ENCODE data around the gene CEMIP2. TPM values are rescaled to one million over a fixed set of nuclear protein-coding genes. Genes with fewer than 3 reads are reported as not detected.
A peak's percentile ranks its signal among the peaks of the same experiment; 100 is the strongest.

The CEMIP2 gene
- total and polyA plus RNA-seq, 2 of the 13 experiments (the other 11 are each of a cell fraction or from before 2014, with no cell fraction given): 94.3 to 128 TPM

GRCh38 chr9:71783120-71783523 is 14.8 kb upstream of the CEMIP2 start (continued):
- TF ChIP-seq ZNF567 (CRISPR knock-in tag; IDR thresholded peaks at IDR 0.05; ENCODE audit: borderline replicate concordance) (0 out of 2 replicates have a peak, but pooled peaks have one; percentile 45), ZNF879 (CRISPR knock-in tag; IDR thresholded peaks at IDR 0.05) (no peak), ATF7 (IDR thresholded peaks at IDR 0.05) (no peak), ATF7 (CRISPR knock-in tag; IDR thresholded peaks at IDR 0.05) (no peak), ZSCAN12 (CRISPR knock-in tag; IDR thresholded peaks at IDR 0.05) (no peak), ZNF629 (CRISPR knock-in tag; conservative IDR thresholded peaks at IDR 0.05) (no peak), NCOR1 (IDR thresholded peaks at IDR 0.05; ENCODE audit: borderline replicate concordance, low read length) (no peak), KDM6A (CRISPR knock-in tag; IDR thresholded peaks at IDR 0.05; ENCODE audit: low read depth) (no peak), EEA1 (CRISPR knock-in tag; IDR thresholded peaks at IDR 0.05; ENCODE audit: borderline replicate concordance) (no peak), ZBTB37 (CRISPR knock-in tag; IDR thresholded peaks at IDR 0.05) (no peak), PLSCR1 (CRISPR knock-in tag; IDR thresholded peaks at IDR 0.05; ENCODE audit: borderline replicate concordance) (no peak), ZNF143 (CRISPR knock-in tag; IDR thresholded peaks at IDR 0.05) (no peak), SAP130 (CRISPR knock-in tag; IDR thresholded peaks at IDR 0.05; ENCODE audit: low read depth) (peak; percentile 42; the same call in 1 of the 2 replicates), ZNF124 (CRISPR knock-in tag; IDR thresholded peaks at IDR 0.05) (no peak), ELF3 (CRISPR knock-in tag; IDR thresholded peaks at IDR 0.05) (0 out of 2 replicates have a peak, but pooled peaks have one; percentile 15), ELK4 (CRISPR knock-in tag; IDR thresholded peaks at IDR 0.05; ENCODE audit: borderline replicate concordance) (no peak), ZNF446 (CRISPR knock-in tag; IDR thresholded peaks at IDR 0.05) (no peak), ZNF569 (CRISPR knock-in tag; IDR thresholded peaks at IDR 0.05; ENCODE audit: borderline replicate concordance) (no peak), ZNF816 (CRISPR knock-in tag; IDR thresholded peaks at IDR 0.05; ENCODE audit: borderline replicate concordance) (no peak), FOXK1 (CRISPR knock-in tag; IDR thresholded peaks at IDR 0.05; ENCODE audit: borderline replicate concordance, low read depth) (no peak), PPARG (CRISPR knock-in tag; conservative IDR thresholded peaks at IDR 0.05) (no peak), HIVEP1 (CRISPR knock-in tag; IDR thresholded peaks at IDR 0.05) (no peak), ATF3 (CRISPR knock-in tag; IDR thresholded peaks at IDR 0.05) (no peak), THYN1 (CRISPR knock-in tag; IDR thresholded peaks at IDR 0.05; ENCODE audit: borderline replicate concordance, low read depth) (no peak), SRF (IDR thresholded peaks at IDR 0.05; ENCODE audit: low read depth, low read length) (no peak), SETDB1 (CRISPR knock-in tag; IDR thresholded peaks at IDR 0.05; ENCODE audit: borderline replicate concordance) (no peak), ZNF660 (CRISPR knock-in tag; IDR thresholded peaks at IDR 0.05; ENCODE audit: borderline replicate concordance, low read depth) (no peak), EHMT2 (IDR thresholded peaks at IDR 0.05; ENCODE audit: borderline replicate concordance, low read depth, low read length) (no peak), BHLHE40 (IDR thresholded peaks at IDR 0.05; ENCODE audit: low read length) (peak; percentile 38; the same call in 1 of the 2 replicates), CHD2 (IDR thresholded peaks at IDR 0.05; ENCODE audit: low read depth, low read length) (no peak)
